Neural cell (in vitro differentiated cells): Measurements from ENCODE around the gene RNF8.

ENCODE experiments used
- EP300 ChIP-seq: fragments of 450-650 bp; conservative IDR thresholded peaks from 2 replicates; pipeline ENCODE4 v1.6.1; 2014; ENCODE audit warnings: antibody characterized with exemption, mild to moderate bottlenecking, moderate library complexity; ENCODE audit not compliant: poor library complexity, severe bottlenecking
- EZH2 ChIP-seq: fragments of 200-600, 300-800 bp; shearing (Covaris generic), sonication (generic); IDR thresholded peaks from 2 replicates; pipeline ENCODE4 v1.6.1; 2014; ENCODE audit warnings: antibody characterized with exemption, low read length, borderline replicate concordance, mild to moderate bottlenecking; ENCODE audit not compliant: insufficient read depth, poor library complexity, severe bottlenecking
- POLR2AphosphoS5 ChIP-seq: IDR thresholded peaks from 2 replicates; pipeline ENCODE4 v1.6.1; 2012
- TAF1 ChIP-seq: IDR thresholded peaks from 2 replicates; pipeline ENCODE4 v1.6.1; 2012; ENCODE audit warnings: low read depth
- TF ChIP-seq, protein P1 (sequence below): fragments of 450-650 bp; IDR thresholded peaks from 2 replicates; pipeline ENCODE4 v1.5.1; 2014; ENCODE audit warnings: antibody characterized with exemption, mild to moderate bottlenecking, moderate library complexity; ENCODE audit not compliant: poor library complexity, severe bottlenecking

DNA sequence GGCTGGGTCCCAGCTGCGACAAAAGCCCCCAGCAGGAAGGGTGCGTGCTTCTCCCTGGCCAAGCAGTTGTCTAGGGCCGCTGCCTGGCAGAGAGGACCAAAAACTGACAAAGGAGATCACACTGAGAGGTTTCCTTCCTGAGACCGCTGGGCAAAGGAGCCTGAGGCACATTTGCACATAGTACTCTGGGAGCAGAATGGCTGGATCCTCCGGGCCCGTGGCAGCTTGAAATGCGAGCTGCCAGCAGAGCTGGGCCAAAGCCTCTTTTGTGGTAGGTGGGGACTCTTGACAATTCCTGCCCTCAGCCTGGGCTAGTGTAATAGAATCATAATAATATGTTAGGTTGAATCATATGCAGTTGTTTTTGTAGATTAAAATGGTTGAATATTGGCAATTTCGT, 33.1 kb upstream of the RNF8 start:
- no peak for TF ChIP-seq EZH2
- TF ChIP-seq, protein P1, sequence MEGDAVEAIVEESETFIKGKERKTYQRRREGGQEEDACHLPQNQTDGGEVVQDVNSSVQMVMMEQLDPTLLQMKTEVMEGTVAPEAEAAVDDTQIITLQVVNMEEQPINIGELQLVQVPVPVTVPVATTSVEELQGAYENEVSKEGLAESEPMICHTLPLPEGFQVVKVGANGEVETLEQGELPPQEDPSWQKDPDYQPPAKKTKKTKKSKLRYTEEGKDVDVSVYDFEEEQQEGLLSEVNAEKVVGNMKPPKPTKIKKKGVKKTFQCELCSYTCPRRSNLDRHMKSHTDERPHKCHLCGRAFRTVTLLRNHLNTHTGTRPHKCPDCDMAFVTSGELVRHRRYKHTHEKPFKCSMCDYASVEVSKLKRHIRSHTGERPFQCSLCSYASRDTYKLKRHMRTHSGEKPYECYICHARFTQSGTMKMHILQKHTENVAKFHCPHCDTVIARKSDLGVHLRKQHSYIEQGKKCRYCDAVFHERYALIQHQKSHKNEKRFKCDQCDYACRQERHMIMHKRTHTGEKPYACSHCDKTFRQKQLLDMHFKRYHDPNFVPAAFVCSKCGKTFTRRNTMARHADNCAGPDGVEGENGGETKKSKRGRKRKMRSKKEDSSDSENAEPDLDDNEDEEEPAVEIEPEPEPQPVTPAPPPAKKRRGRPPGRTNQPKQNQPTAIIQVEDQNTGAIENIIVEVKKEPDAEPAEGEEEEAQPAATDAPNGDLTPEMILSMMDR, result no peak
- no peak for TF ChIP-seq TAF1
- TF ChIP-seq POLR2AphosphoS5, result no peak
- no peak for TF ChIP-seq EP300
